ENCODE data around the gene CWF19L1.

DNA sequence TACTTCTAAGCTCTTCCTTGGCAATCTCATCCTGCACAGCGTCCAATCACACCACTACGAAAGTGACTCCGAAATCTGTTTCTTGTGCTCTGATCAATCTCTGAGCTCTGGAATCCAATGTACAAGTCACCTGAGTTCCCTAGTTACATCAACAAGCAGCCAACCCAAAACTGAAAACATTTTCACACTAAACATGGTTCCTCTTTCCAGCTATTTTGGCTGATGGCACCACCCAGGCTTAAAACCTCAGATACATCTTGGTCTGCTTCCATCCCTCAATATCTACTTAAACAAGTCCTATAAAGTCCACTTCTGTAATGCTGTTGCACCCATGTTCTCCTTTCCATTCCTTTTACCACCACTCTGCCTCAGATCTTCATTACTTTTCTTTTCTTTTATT is 15.5 kb upstream of the CWF19L1 start:
- TF ChIP-seq YY1 (IDR thresholded peaks at IDR 0.05; ENCODE audit: insufficient read depth, insufficient read length), result no peak
- TF ChIP-seq SUZ12 (IDR thresholded peaks at IDR 0.05; ENCODE audit: extremely low read depth, insufficient read depth, insufficient read length), result no peak
